PC-3 (cell line): ENCODE results near the gene FUT8.

Source experiments
- CTCF ChIP-seq: fragments of 300-600 bp; sonication (generic); conservative IDR thresholded peaks from 2 replicates; pipeline ENCODE4 v1.5.1; 2017; ENCODE audit warnings: antibody characterized with exemption, low read depth, mild to moderate bottlenecking, low read length
- EZH2 ChIP-seq: fragments of 300-600 bp; sonication (generic); IDR thresholded peaks from one replicate; pipeline ENCODE4 v1.6.1; 2017; ENCODE audit warnings: antibody characterized with exemption, mild to moderate bottlenecking, low read length; ENCODE audit not compliant: unreplicated experiment
- EZH2phosphoT487 ChIP-seq: fragments of 300-600 bp; sonication (generic); IDR thresholded peaks from 2 replicates; pipeline ENCODE4 v1.6.1; 2018; ENCODE audit warnings: mild to moderate bottlenecking, antibody characterized with exemption, low read length, borderline replicate concordance

- TF ChIP-seq EZH2 = no peak
- TF ChIP-seq CTCF = no peak
- no peak for TF ChIP-seq EZH2phosphoT487
Measured at GRCh38 chr14:65664436-65664835, 251.9 kb downstream of the FUT8 start.
